Glutamatergic neuron (in vitro differentiated cells): ENCODE measurements around the gene SLC38A7. TPM values are rescaled to one million over a fixed set of nuclear protein-coding genes. Genes with fewer than 3 reads are reported as not detected.

ENCODE experiments used
- DNase-seq: peaks from one replicate; pipeline ENCODE4 v3.0.0; 2022
- H3K27ac Mint-ChIP-seq: one replicate; pipeline ENCODE4 v1.8.0; 2020; ENCODE audit warnings: mild to moderate bottlenecking, mixed read lengths, inconsistent platforms; ENCODE audit not compliant: unreplicated experiment
- H3K27me3 Mint-ChIP-seq: one replicate; pipeline ENCODE4 v1.8.0; 2020; ENCODE audit warnings: mild to moderate bottlenecking, moderate library complexity, mixed read lengths, inconsistent platforms; ENCODE audit not compliant: unreplicated experiment
- H3K36me3 Mint-ChIP-seq: one replicate; pipeline ENCODE4 v1.8.0; 2020; ENCODE audit warnings: mild to moderate bottlenecking, mixed read lengths, inconsistent platforms; ENCODE audit not compliant: unreplicated experiment
- H3K4me1 Mint-ChIP-seq: one replicate; pipeline ENCODE4 v1.8.0; 2020; ENCODE audit warnings: mild to moderate bottlenecking, low read depth, mixed read lengths, inconsistent platforms; ENCODE audit not compliant: unreplicated experiment
- H3K4me3 Mint-ChIP-seq: one replicate; pipeline ENCODE4 v1.8.0; 2020; ENCODE audit warnings: mild to moderate bottlenecking, mixed read lengths, inconsistent platforms; ENCODE audit not compliant: unreplicated experiment
- H3K9me3 Mint-ChIP-seq: one replicate; pipeline ENCODE4 v1.8.0; 2020; ENCODE audit warnings: mild to moderate bottlenecking, moderate library complexity, mixed read lengths, inconsistent platforms; ENCODE audit not compliant: unreplicated experiment
- total RNA-seq: library from RNA; stranded (reverse); fragmentation: NEBNext Ultra II Directional; extraction: Animal tissue kit (Norgen Biotek cat#: 25700); gene quantifications from one replicate; pipeline ENCODE4 v1.2.1, GENCODE V29; 2021; ENCODE audit not compliant: unreplicated experiment
- TF ChIP-seq, protein P1 (sequence below): fragments of 200-600 bp; sonication (generic); IDR thresholded peaks from one replicate; pipeline ENCODE4 v1.5.0; 2021; ENCODE audit not compliant: partially characterized antibody, unreplicated experiment

SLC38A7 gene
- total RNA-seq, 1 donor from 2014 or later: 52.9 TPM

DNA sequence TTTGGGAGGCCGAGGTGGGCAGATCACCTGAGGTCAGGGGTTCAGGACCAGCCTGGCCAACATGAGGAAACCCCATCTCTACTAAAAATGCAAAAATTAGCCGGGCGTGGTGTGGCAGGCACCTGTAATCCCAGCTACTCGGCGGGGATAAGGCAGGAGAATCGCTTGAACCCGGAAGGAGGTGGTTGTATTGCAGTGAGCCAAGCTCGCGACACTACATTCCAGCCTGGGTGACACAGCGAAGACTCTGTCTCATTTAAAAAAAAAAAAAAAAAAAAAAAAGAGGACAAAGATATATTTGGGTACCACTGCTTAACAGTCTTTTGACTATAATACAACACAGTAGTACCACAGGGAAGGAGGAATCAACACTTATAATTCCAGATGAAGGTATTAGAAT, 64.2 kb downstream of the SLC38A7 start:
- Mint-ChIP-seq H3K4me3 (no peak overlapping the region), H3K9me3 (no peaks in the 10 kb centered on the region), H3K36me3 (no peaks in the 10 kb centered on the region), H3K27me3 (no peaks in the 10 kb centered on the region), H3K27ac (no peak overlapping the region), H3K4me1 (no peaks in the 10 kb centered on the region)
- TF ChIP-seq, protein P1, sequence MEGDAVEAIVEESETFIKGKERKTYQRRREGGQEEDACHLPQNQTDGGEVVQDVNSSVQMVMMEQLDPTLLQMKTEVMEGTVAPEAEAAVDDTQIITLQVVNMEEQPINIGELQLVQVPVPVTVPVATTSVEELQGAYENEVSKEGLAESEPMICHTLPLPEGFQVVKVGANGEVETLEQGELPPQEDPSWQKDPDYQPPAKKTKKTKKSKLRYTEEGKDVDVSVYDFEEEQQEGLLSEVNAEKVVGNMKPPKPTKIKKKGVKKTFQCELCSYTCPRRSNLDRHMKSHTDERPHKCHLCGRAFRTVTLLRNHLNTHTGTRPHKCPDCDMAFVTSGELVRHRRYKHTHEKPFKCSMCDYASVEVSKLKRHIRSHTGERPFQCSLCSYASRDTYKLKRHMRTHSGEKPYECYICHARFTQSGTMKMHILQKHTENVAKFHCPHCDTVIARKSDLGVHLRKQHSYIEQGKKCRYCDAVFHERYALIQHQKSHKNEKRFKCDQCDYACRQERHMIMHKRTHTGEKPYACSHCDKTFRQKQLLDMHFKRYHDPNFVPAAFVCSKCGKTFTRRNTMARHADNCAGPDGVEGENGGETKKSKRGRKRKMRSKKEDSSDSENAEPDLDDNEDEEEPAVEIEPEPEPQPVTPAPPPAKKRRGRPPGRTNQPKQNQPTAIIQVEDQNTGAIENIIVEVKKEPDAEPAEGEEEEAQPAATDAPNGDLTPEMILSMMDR: no peak
- no peak for DNase-seq

DNA sequence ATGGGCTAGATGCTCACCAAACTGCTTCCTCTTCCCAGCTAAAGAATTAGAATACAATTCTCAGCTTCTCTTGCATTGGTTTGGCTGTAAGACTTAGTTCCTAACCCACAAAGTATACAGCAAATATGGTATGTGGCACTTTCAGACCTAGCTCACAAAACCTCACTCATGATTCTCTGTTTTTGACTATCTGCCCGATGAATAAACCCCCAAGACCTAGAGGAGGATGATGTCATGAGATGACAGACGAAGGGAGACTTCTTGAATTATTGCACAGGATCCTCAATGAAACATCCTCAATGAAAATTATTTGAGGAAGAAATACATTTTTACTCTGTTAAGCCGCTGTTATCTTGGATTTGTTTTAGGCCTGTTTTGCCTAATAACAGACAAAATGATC, 69.3 kb downstream of the SLC38A7 start:
- Mint-ChIP-seq H3K4me1 (no peaks in the 10 kb centered on the region), H3K36me3 (no peaks in the 10 kb centered on the region), H3K27me3 (no peaks in the 10 kb centered on the region), H3K9me3 (no peaks in the 10 kb centered on the region), H3K4me3 (no peak overlapping the region), H3K27ac (no peak overlapping the region)
- DNase-seq: no peak
- TF ChIP-seq, protein P1: no peak

Other genes with a start within 250 kb of the SLC38A7 start
- gene NDRG4, start 184.6 kb downstream of the SLC38A7 start, total RNA-seq: 677 TPM
- 25.9 TPM for gene SETD6, start 169.3 kb downstream of the SLC38A7 start, total RNA-seq
- gene CNOT1, start 54.9 kb downstream of the SLC38A7 start, total RNA-seq: 165 TPM
- gene GOT2, start 49.5 kb upstream of the SLC38A7 start, total RNA-seq: 92.5 TPM